ENCODE data around the gene P2RX3. TPM values are rescaled to one million over a fixed set of nuclear protein-coding genes. Genes with fewer than 3 reads are reported as not detected.

The P2RX3 gene
- total RNA-seq, 4 donors from 2014 or later, result not detected

DNA sequence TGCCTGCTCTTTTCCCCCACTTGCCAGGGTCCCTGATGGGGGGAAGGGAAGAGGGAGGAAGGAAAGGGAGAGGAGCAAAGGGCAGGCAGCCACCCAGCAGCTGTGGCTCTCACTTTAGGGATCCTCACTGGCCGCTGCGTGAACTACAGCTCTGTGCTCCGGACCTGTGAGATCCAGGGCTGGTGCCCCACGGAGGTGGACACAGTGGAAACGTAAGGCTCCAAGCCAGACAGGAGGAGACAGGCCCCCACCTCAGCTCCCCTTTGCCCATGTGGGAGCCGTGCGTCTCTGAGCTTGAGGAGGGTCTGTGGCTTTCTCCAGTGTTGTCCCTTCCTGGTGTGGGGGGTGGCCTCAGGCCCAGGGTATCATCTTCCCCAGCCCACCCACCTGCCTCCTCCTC, 9.9 kb downstream of the P2RX3 start:
- ATAC-seq, result no peak
- in situ Hi-C loops (cut with MboI; ENCODE audit: low sequenced_read_pairs in 4 of 4) (loop anchor here (10.0 to 25.0 kb wide), 6 partner anchors 111 to 414 kb away; partner anchors contain the start of genes YPEL4 (in 3 of the 4), APLNR (in 1 of the 4), BTBD18 (in 1 of the 4) and CTNND1 (in 1 of the 4)), intact Hi-C loops (cut with DNase I; ENCODE audit: low total_unique reads) (loop anchor here (5.0 to 10.0 kb wide), 5 partner anchors 109 to 503 kb away; no protein-coding TSS in a partner anchor)
- no peaks in the 10 kb centered on the region for H3K4me1 ChIP-seq
- H3K27me3 ChIP-seq, result no peaks in the 10 kb centered on the region
- no peaks in the 10 kb centered on the region for H3K9me3 ChIP-seq
- no peak overlapping the region for H3K4me3 ChIP-seq
- no peak for TF ChIP-seq POLR2A (IDR thresholded peaks at IDR 0.05)
- TF ChIP-seq CTCF (IDR thresholded peaks at IDR 0.05 in 4 of 5, conservative IDR thresholded peaks at IDR 0.05 in 1 of 5), result no peak
- no peaks in the 10 kb centered on the region for H3K36me3 ChIP-seq
- DNase-seq, result no peak
- H3K27ac ChIP-seq, result peak overlapping the region in 1 of 4 donors; percentile 27

- intact Hi-C loops (cut with DNase I; ENCODE audit: low total_unique reads), result loop anchor here (5.0 to 10.0 kb wide), 5 partner anchors 109 to 504 kb away; no protein-coding TSS in a partner anchor
- no peaks in the 10 kb centered on the region for H3K27me3 ChIP-seq
- DNase-seq, result no peak
- in situ Hi-C loops (cut with MboI; ENCODE audit: low sequenced_read_pairs in 4 of 4), result loop anchor here (10.0 to 25.0 kb wide), 6 partner anchors 111 to 414 kb away; partner anchors contain the start of genes YPEL4 (in 3 of the 4), APLNR (in 1 of the 4), BTBD18 (in 1 of the 4) and CTNND1 (in 1 of the 4)
- no peak for ATAC-seq
- H3K27ac ChIP-seq, result peak overlapping the region in 3 of 4 donors; percentile 19 to 49 (median 27)
- no peaks in the 10 kb centered on the region for H3K4me1 ChIP-seq
- H3K9me3 ChIP-seq, result no peaks in the 10 kb centered on the region
- no peaks in the 10 kb centered on the region for H3K36me3 ChIP-seq
- TF ChIP-seq POLR2A (IDR thresholded peaks at IDR 0.05), result no peak
- TF ChIP-seq CTCF (IDR thresholded peaks at IDR 0.05 in 4 of 5, conservative IDR thresholded peaks at IDR 0.05 in 1 of 5), result no peak
- no peak overlapping the region for H3K4me3 ChIP-seq
These were observed 10.6 kb downstream of the P2RX3 start for GRCh38 chr11:57348636-57349313.

GRCh38 chr11:57349491-57350274, 11.5 kb downstream of the P2RX3 start:
- Histone ChIP-seq H3K36me3 (no peaks in the 10 kb centered on the region), H3K27ac (peak overlapping the region in 3 of 4 donors; percentile 19 to 49 (median 48)), H3K9me3 (no peaks in the 10 kb centered on the region), H3K4me3 (peak overlapping the region in 1 of 4 donors; percentile 0), H3K4me1 (no peaks in the 10 kb centered on the region), H3K27me3 (no peaks in the 10 kb centered on the region)
- in situ Hi-C loops (cut with MboI; ENCODE audit: low sequenced_read_pairs in 4 of 4) (loop anchor here (10.0 to 25.0 kb wide), 8 partner anchors 112 to 512 kb away; partner anchors contain the start of genes YPEL4 (in 3 of the 4), APLNR (in 1 of the 4), BTBD18 (in 1 of the 4) and CTNND1 (in 1 of the 4)), intact Hi-C loops (cut with DNase I; ENCODE audit: low total_unique reads) (loop anchor here (5.0 to 10.0 kb wide), 6 partner anchors 108 to 505 kb away; no protein-coding TSS in a partner anchor)
- TF ChIP-seq POLR2A (IDR thresholded peaks at IDR 0.05) (no peak), CTCF (IDR thresholded peaks at IDR 0.05 in 4 of 5, conservative IDR thresholded peaks at IDR 0.05 in 1 of 5) (peak; percentile 63 to 90 (median 86))
- ATAC-seq, result peak; percentile 61 to 63
- DNase-seq, result peak; percentile 28 to 48

DNA sequence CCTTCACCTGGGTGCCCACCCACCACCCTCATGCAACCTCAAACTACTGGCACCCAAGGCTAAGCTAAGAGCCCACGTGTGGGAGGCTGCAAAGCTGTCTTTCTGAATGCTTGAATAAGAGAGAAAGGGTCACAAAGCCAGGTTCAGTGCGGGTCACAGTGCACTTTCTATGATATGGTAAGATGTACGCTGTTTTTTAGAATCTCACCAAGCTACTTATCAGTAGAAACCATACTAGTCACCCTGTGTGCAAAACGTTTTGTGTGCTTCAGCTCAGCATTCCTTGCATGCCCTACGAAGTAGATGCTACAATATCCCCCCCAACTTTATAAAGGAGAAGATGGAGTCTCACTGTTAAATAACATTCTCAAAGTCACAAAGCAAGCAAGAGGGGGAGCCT, 14.9 kb downstream of the P2RX3 start:
- Histone ChIP-seq H3K27ac (no peak overlapping the region), H3K27me3 (no peaks in the 10 kb centered on the region), H3K4me1 (no peaks in the 10 kb centered on the region), H3K9me3 (no peaks in the 10 kb centered on the region), H3K4me3 (no peak overlapping the region), H3K36me3 (no peaks in the 10 kb centered on the region)
- TF ChIP-seq POLR2A (IDR thresholded peaks at IDR 0.05) (no peak), CTCF (IDR thresholded peaks at IDR 0.05 in 4 of 5, conservative IDR thresholded peaks at IDR 0.05 in 1 of 5) (no peak)
- DNase-seq (no peak), ATAC-seq (no peak)
- in situ Hi-C loops (cut with MboI; ENCODE audit: low sequenced_read_pairs in 4 of 4) (loop anchor here in 2 of 4 donors (25.0 kb wide), 2 partner anchors 241 to 516 kb away; no protein-coding TSS in a partner anchor), intact Hi-C loops (cut with DNase I; ENCODE audit: low total_unique reads) (loop anchor here (10.0 kb wide), 1 partner anchor 238 kb away; no protein-coding TSS in a partner anchor)

Measured in gastrocnemius medialis (tissue), 4 donors.